ENCODE measurements around the gene PLCH1. TPM values are rescaled to one million over a fixed set of nuclear protein-coding genes. Genes with fewer than 3 reads are reported as not detected.

The PLCH1 gene
- total RNA-seq, 1 donor from 2014 or later = 0.26 TPM

DNA sequence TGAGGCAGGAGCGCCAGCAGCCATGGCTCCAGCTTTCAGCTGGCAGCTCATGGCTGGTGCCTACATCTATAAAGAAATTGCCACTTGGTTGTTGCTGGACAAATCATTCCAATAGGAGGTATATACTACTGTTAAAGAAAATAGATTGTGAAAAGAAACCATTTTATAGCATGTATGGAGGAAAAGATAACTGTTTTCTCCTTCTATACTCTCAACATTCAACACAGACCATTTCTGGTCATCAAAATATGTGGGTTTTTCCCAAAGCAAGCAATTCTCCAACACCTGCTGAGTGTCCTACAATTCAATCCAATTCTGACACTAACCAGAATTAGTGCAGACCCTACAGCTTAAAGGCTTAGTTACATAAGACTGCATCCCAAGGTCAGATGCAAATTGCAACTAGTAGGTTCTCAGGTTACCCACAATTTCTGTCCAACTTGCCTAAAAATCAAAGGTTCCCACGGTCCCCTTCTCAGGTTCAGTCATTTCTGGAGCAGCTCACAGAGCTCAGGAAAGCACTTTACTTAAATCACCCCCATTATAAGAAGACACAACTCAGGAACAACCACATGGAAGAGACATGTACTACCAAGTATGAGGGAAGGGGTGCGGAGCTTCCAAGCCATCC is 409.0 kb downstream of the PLCH1 start:
- no peak overlapping the region for H3K4me3 ChIP-seq (ENCODE audit: low read depth, low read length)
- no peak for DNase-seq (ENCODE audit: low read depth)
- H3K27me3 ChIP-seq (ENCODE audit: control insufficient read depth, insufficient read depth, low read length) = no peaks in the 10 kb centered on the region
- no peak for FAIRE-seq
- H3K36me3 ChIP-seq (ENCODE audit: control insufficient read depth, insufficient read depth, low read length) = no peaks in the 10 kb centered on the region
- TF ChIP-seq CTCF (IDR thresholded peaks at IDR 0.05; ENCODE audit: insufficient read depth, low read length, severe bottlenecking) = no peak

DNA sequence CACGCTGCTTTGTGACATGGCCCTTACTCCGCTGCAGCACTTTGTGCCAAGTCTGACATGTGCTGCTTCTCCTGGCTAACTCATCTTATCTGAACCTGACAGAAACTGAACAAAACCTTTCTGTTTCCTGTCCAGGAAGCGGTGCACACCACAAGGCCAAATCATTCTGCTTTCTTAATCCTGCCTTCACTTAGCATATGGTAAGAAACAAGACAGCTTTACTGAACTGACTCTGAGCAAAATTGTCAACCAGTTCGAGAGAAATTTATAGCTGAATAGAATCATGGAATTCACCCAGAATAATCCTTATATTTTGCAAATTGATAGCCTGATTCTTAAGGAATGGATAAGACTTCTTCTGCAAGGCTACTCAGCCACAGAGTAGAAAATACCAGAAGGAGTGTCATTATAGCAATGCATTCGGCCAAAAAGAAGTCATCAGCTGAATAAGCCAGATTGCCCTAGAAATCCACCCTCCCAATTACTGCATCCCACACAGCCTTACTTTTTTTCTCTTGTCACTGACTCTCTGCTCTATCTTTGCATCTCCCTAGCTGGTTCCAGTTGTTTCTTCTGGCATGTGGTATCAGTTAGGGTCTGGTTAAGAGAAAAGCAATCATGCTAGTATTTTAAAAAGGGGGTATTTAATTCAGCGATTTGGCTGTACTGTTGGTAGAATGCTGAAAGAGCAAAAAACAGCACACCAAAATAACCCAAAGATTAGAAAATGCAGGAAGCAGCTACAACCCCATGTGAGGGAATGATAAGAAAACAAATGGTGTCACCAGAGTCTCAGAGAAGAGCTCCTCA is 409.8 kb downstream of the PLCH1 start:
- no peak overlapping the region for H3K4me3 ChIP-seq (ENCODE audit: low read depth, low read length)
- H3K36me3 ChIP-seq (ENCODE audit: control insufficient read depth, insufficient read depth, low read length) = no peaks in the 10 kb centered on the region
- no peak for TF ChIP-seq CTCF (IDR thresholded peaks at IDR 0.05; ENCODE audit: insufficient read depth, low read length, severe bottlenecking)
- no peaks in the 10 kb centered on the region for H3K27me3 ChIP-seq (ENCODE audit: control insufficient read depth, insufficient read depth, low read length)
- no peak for DNase-seq (ENCODE audit: low read depth)
- no peak for FAIRE-seq

- H3K36me3 ChIP-seq (ENCODE audit: control insufficient read depth, insufficient read depth, low read length) = no peaks in the 10 kb centered on the region
- FAIRE-seq = no peak
- no peak overlapping the region for H3K4me3 ChIP-seq (ENCODE audit: low read depth, low read length)
- TF ChIP-seq CTCF (IDR thresholded peaks at IDR 0.05; ENCODE audit: insufficient read depth, low read length, severe bottlenecking) = no peak
- H3K27me3 ChIP-seq (ENCODE audit: control insufficient read depth, insufficient read depth, low read length) = no peaks in the 10 kb centered on the region
- DNase-seq (ENCODE audit: low read depth) = no peak
Observed at GRCh38 chr3:155334215-155334913, 410.5 kb downstream of the PLCH1 start.

GRCh38 chr3:155332716-155333115 is 412.2 kb downstream of the PLCH1 start:
- H3K27me3 ChIP-seq (ENCODE audit: control insufficient read depth, insufficient read depth, low read length) = no peaks in the 10 kb centered on the region
- H3K4me3 ChIP-seq (ENCODE audit: low read depth, low read length) = no peak overlapping the region
- no peak for DNase-seq (ENCODE audit: low read depth)
- H3K36me3 ChIP-seq (ENCODE audit: control insufficient read depth, insufficient read depth, low read length) = no peaks in the 10 kb centered on the region
- no peak for FAIRE-seq
- TF ChIP-seq CTCF (IDR thresholded peaks at IDR 0.05; ENCODE audit: insufficient read depth, low read length, severe bottlenecking) = no peak

DNA sequence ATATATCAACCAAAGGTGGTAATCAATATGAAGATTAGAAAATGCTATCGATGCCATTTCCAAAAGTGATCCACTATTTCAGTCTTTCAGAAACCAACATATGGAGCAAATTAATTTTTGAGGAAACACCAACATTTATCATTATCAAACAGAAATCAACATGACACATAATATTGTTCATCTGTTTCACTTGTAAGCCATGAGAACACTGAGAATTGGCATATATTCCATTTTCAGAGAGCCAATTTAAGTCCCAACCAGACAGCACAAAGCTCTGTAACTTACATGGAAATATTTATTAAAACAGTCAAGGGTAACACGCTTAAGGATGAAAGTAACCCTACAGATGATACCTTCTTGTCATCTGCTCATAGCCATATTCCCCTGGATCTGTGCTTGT is 413.8 kb downstream of the PLCH1 start:
- FAIRE-seq = no peak
- Histone ChIP-seq H3K27me3 (ENCODE audit: control insufficient read depth, insufficient read depth, low read length) (no peaks in the 10 kb centered on the region), H3K4me3 (ENCODE audit: low read depth, low read length) (no peak overlapping the region), H3K36me3 (ENCODE audit: control insufficient read depth, insufficient read depth, low read length) (no peaks in the 10 kb centered on the region)
- TF ChIP-seq CTCF (IDR thresholded peaks at IDR 0.05; ENCODE audit: insufficient read depth, low read length, severe bottlenecking) = no peak
- no peak for DNase-seq (ENCODE audit: low read depth)

All from bronchial epithelial cell (primary cell).